GM18870 (cell line): ENCODE data around the gene CFAP20DC.
"Not testable (repeated sequence)": the region's sequence is repeated elsewhere in the genome, so short reads cannot be mapped to it uniquely, and the experiment has no call there.

ENCODE experiments used
- ATAC-seq: cut with Tn5 transposase; IDR thresholded peaks from one replicate; pipeline ENCODE4 v1.9.1; 2021; ENCODE audit warnings: moderate library complexity; ENCODE audit not compliant: unreplicated experiment

CFAP20DC gene

GRCh38 chr3:59049671-59050331 lies at the start of gene CFAP20DC:
Gene CFAP20DC (minus strand): TSS chr3:59050025. CDS start chr3:59049631, 394 bp downstream.
- ATAC-seq = peak; percentile 97

- not testable (repeated sequence) for ATAC-seq
These were observed 48.7 kb upstream of the CFAP20DC start for GRCh38 chr3:59098516-59098915.

GRCh38 chr3:59094446-59094845 lies 44.6 kb upstream of the CFAP20DC start:
- no peak for ATAC-seq

GRCh38 chr3:59093521-59093920 lies 43.7 kb upstream of the CFAP20DC start:
- no peak for ATAC-seq

GRCh38 chr3:59088761-59089160 lies 38.9 kb upstream of the CFAP20DC start:
- ATAC-seq = no peak

GRCh38 chr3:59085976-59086375 lies 36.2 kb upstream of the CFAP20DC start:
- no peak for ATAC-seq

- ATAC-seq = no peak
These were observed 34.8 kb upstream of the CFAP20DC start for GRCh38 chr3:59084583-59084982.

- ATAC-seq = no peak
These were observed 32.3 kb upstream of the CFAP20DC start for GRCh38 chr3:59082106-59082505.

GRCh38 chr3:59081071-59081470 lies 31.2 kb upstream of the CFAP20DC start:
- ATAC-seq = no peak

- no peak for ATAC-seq
These were observed 30.1 kb upstream of the CFAP20DC start for GRCh38 chr3:59079962-59080361.

- ATAC-seq = no peak
These were observed 24.9 kb upstream of the CFAP20DC start for GRCh38 chr3:59074764-59075163.

GRCh38 chr3:59072681-59073080 lies 22.9 kb upstream of the CFAP20DC start:
- no peak for ATAC-seq

- no peak for ATAC-seq
These were observed 20.0 kb upstream of the CFAP20DC start for GRCh38 chr3:59069838-59070237.

- no peak for ATAC-seq
These were observed 15.4 kb upstream of the CFAP20DC start for GRCh38 chr3:59065240-59065639.

- no peak for ATAC-seq
These were observed 14.9 kb upstream of the CFAP20DC start for GRCh38 chr3:59064728-59065127.

- ATAC-seq = no peak
These were observed 14.5 kb upstream of the CFAP20DC start for GRCh38 chr3:59064276-59064675.

- ATAC-seq = no peak
These were observed 6.9 kb upstream of the CFAP20DC start for GRCh38 chr3:59056706-59057105.

GRCh38 chr3:59052803-59053411 lies 3.1 kb upstream of the CFAP20DC start:
- no peak for ATAC-seq

- not testable (repeated sequence) for ATAC-seq
These were observed 1.1 kb upstream of the CFAP20DC start for GRCh38 chr3:59050811-59051414.

GRCh38 chr3:59046839-59047238 lies 3.0 kb downstream of the CFAP20DC start:
- ATAC-seq = no peak

- ATAC-seq = no peak
These were observed 6.4 kb downstream of the CFAP20DC start for GRCh38 chr3:59043391-59043790.

GRCh38 chr3:59040902-59041301 lies 8.9 kb downstream of the CFAP20DC start:
- no peak for ATAC-seq
